ENCODE measurements around the gene CLIC3. TPM values are rescaled to one million over a fixed set of nuclear protein-coding genes. Genes with fewer than 3 reads are reported as not detected.

CLIC3 gene
- total and polyA plus RNA-seq, 5 donors from 2014 or later = 0.38 to 4.5 (median 2.2) TPM

GRCh38 chr9:137040568-137040967 lies 44.2 kb upstream of the CLIC3 start:
- H3K4me3 ChIP-seq (ENCODE audit: low read depth, low read length) = no peak overlapping the region
- H3K27me3 ChIP-seq (ENCODE audit: control insufficient read depth, insufficient read depth, low read length) = no peaks in the 10 kb centered on the region
- no peak for DNase-seq
- H3K4me1 ChIP-seq (ENCODE audit: control insufficient read depth, insufficient read depth, low read length, poor library complexity, severe bottlenecking) = peaks cover 20% of the 10 kb centered on the region
- no peaks in the 10 kb centered on the region for H3K36me3 ChIP-seq (ENCODE audit: control insufficient read depth, insufficient read depth, low read length)
- H3K27ac ChIP-seq (ENCODE audit: insufficient read depth, low read length, poor library complexity, severe bottlenecking) = no peak overlapping the region
- no peaks in the 10 kb centered on the region for H3K9me3 ChIP-seq (ENCODE audit: control insufficient read depth in 2 of 2, low read length in 2 of 2)
- ATAC-seq (ENCODE audit: low read depth in 2 of 2) = no peak
- no peak overlapping the region for H3K27ac Mint-ChIP-seq
- H3K9me3 Mint-ChIP-seq = no peaks in the 10 kb centered on the region
- H3K4me1 Mint-ChIP-seq = peaks cover 0 to 14% (median 5%) of the 10 kb centered on the region in 4 donors
- peaks cover 14% of the 10 kb centered on the region for H3K27me3 Mint-ChIP-seq
- no peaks in the 10 kb centered on the region for H3K36me3 Mint-ChIP-seq
- no peak overlapping the region for H3K4me3 Mint-ChIP-seq

- H3K36me3 Mint-ChIP-seq = no peaks in the 10 kb centered on the region
Observed at GRCh38 chr9:137039611-137040366, 43.4 kb upstream of the CLIC3 start.

GRCh38 chr9:137038916-137039315 lies 42.5 kb upstream of the CLIC3 start:
- Mint-ChIP-seq H3K27ac (no peak overlapping the region), H3K27me3 (peaks cover under 1% of the 10 kb centered on the region), H3K4me1 (peaks cover 0 to 12% (median 6%) of the 10 kb centered on the region in 4 donors), H3K4me3 (no peak overlapping the region), H3K9me3 (no peaks in the 10 kb centered on the region), H3K36me3 (no peaks in the 10 kb centered on the region)
- Histone ChIP-seq H3K9me3 (ENCODE audit: control insufficient read depth in 2 of 2, low read length in 2 of 2) (no peaks in the 10 kb centered on the region), H3K4me1 (ENCODE audit: control insufficient read depth, insufficient read depth, low read length, poor library complexity, severe bottlenecking) (peaks cover 18% of the 10 kb centered on the region), H3K27ac (ENCODE audit: insufficient read depth, low read length, poor library complexity, severe bottlenecking) (no peak overlapping the region), H3K36me3 (ENCODE audit: control insufficient read depth, insufficient read depth, low read length) (no peaks in the 10 kb centered on the region), H3K27me3 (ENCODE audit: control insufficient read depth, insufficient read depth, low read length) (no peaks in the 10 kb centered on the region), H3K4me3 (ENCODE audit: low read depth, low read length) (no peak overlapping the region)
- no peak for DNase-seq
- ATAC-seq (ENCODE audit: low read depth in 2 of 2) = no peak

More at GRCh38 chr9:137039611-137040366, 43.4 kb upstream of the CLIC3 start:
- ATAC-seq (ENCODE audit: low read depth in 2 of 2) = no peak
- Histone ChIP-seq H3K27me3 (ENCODE audit: control insufficient read depth, insufficient read depth, low read length) (no peaks in the 10 kb centered on the region), H3K4me3 (ENCODE audit: low read depth, low read length) (no peak overlapping the region), H3K36me3 (ENCODE audit: control insufficient read depth, insufficient read depth, low read length) (no peaks in the 10 kb centered on the region), H3K27ac (ENCODE audit: insufficient read depth, low read length, poor library complexity, severe bottlenecking) (no peak overlapping the region), H3K9me3 (ENCODE audit: control insufficient read depth in 2 of 2, low read length in 2 of 2) (no peaks in the 10 kb centered on the region), H3K4me1 (ENCODE audit: control insufficient read depth, insufficient read depth, low read length, poor library complexity, severe bottlenecking) (peaks cover 21% of the 10 kb centered on the region)
- Mint-ChIP-seq H3K27ac (no peak overlapping the region), H3K4me1 (peaks cover 0 to 16% (median 7%) of the 10 kb centered on the region in 4 donors), H3K4me3 (no peak overlapping the region), H3K9me3 (no peaks in the 10 kb centered on the region), H3K27me3 (peaks cover 10% of the 10 kb centered on the region)
- no peak for DNase-seq

GRCh38 chr9:137037483-137037882 lies 41.1 kb upstream of the CLIC3 start:
- DNase-seq = no peak
- no peak overlapping the region for H3K4me3 ChIP-seq (ENCODE audit: low read depth, low read length)
- Mint-ChIP-seq H3K36me3 (no peaks in the 10 kb centered on the region), H3K27me3 (no peaks in the 10 kb centered on the region), H3K4me3 (peak overlapping the region in 1 of 4 donors; percentile 69), H3K4me1 (peaks cover 0 to 24% (median 12%) of the 10 kb centered on the region in 4 donors), H3K27ac (no peak overlapping the region), H3K9me3 (no peaks in the 10 kb centered on the region)
- no peaks in the 10 kb centered on the region for H3K27me3 ChIP-seq (ENCODE audit: control insufficient read depth, insufficient read depth, low read length)
- H3K36me3 ChIP-seq (ENCODE audit: control insufficient read depth, insufficient read depth, low read length) = no peaks in the 10 kb centered on the region
- peaks cover 27% of the 10 kb centered on the region for H3K4me1 ChIP-seq (ENCODE audit: control insufficient read depth, insufficient read depth, low read length, poor library complexity, severe bottlenecking)
- no peak for ATAC-seq (ENCODE audit: low read depth in 2 of 2)
- no peak overlapping the region for H3K27ac ChIP-seq (ENCODE audit: insufficient read depth, low read length, poor library complexity, severe bottlenecking)
- H3K9me3 ChIP-seq (ENCODE audit: control insufficient read depth in 2 of 2, low read length in 2 of 2) = no peaks in the 10 kb centered on the region

GRCh38 chr9:137037035-137037434 lies 40.7 kb upstream of the CLIC3 start:
- H3K4me1 Mint-ChIP-seq = peaks cover 0 to 25% (median 13%) of the 10 kb centered on the region in 4 donors
- peaks cover 32% of the 10 kb centered on the region for H3K4me1 ChIP-seq (ENCODE audit: control insufficient read depth, insufficient read depth, low read length, poor library complexity, severe bottlenecking)
- no peak overlapping the region for H3K4me3 ChIP-seq (ENCODE audit: low read depth, low read length)
- no peaks in the 10 kb centered on the region for H3K9me3 Mint-ChIP-seq
- no peaks in the 10 kb centered on the region for H3K36me3 ChIP-seq (ENCODE audit: control insufficient read depth, insufficient read depth, low read length)
- H3K27me3 Mint-ChIP-seq = no peaks in the 10 kb centered on the region
- no peaks in the 10 kb centered on the region for H3K9me3 ChIP-seq (ENCODE audit: control insufficient read depth in 2 of 2, low read length in 2 of 2)
- no peaks in the 10 kb centered on the region for H3K27me3 ChIP-seq (ENCODE audit: control insufficient read depth, insufficient read depth, low read length)
- DNase-seq (no peak), ATAC-seq (ENCODE audit: low read depth in 2 of 2) (no peak)
- no peak overlapping the region for H3K27ac Mint-ChIP-seq
- H3K4me3 Mint-ChIP-seq = no peak overlapping the region
- no peaks in the 10 kb centered on the region for H3K36me3 Mint-ChIP-seq
- no peak overlapping the region for H3K27ac ChIP-seq (ENCODE audit: insufficient read depth, low read length, poor library complexity, severe bottlenecking)

GRCh38 chr9:137035937-137036336 lies 39.6 kb upstream of the CLIC3 start:
- ATAC-seq (ENCODE audit: low read depth in 2 of 2) (no peak), DNase-seq (no peak)
- no peak overlapping the region for H3K27ac Mint-ChIP-seq
- Histone ChIP-seq H3K27me3 (ENCODE audit: control insufficient read depth, insufficient read depth, low read length) (no peaks in the 10 kb centered on the region), H3K4me3 (ENCODE audit: low read depth, low read length) (no peak overlapping the region), H3K27ac (ENCODE audit: insufficient read depth, low read length, poor library complexity, severe bottlenecking) (no peak overlapping the region), H3K4me1 (ENCODE audit: control insufficient read depth, insufficient read depth, low read length, poor library complexity, severe bottlenecking) (peaks cover 43% of the 10 kb centered on the region), H3K36me3 (ENCODE audit: control insufficient read depth, insufficient read depth, low read length) (no peaks in the 10 kb centered on the region), H3K9me3 (ENCODE audit: control insufficient read depth in 2 of 2, low read length in 2 of 2) (no peaks in the 10 kb centered on the region)
- H3K27me3 Mint-ChIP-seq = no peaks in the 10 kb centered on the region
- H3K4me3 Mint-ChIP-seq = no peak overlapping the region
- peaks cover 0 to 31% (median 16%) of the 10 kb centered on the region in 4 donors for H3K4me1 Mint-ChIP-seq
- no peaks in the 10 kb centered on the region for H3K36me3 Mint-ChIP-seq
- no peaks in the 10 kb centered on the region for H3K9me3 Mint-ChIP-seq

GRCh38 chr9:137035507-137035834 lies 39.1 kb upstream of the CLIC3 start:
- H3K27me3 ChIP-seq (ENCODE audit: control insufficient read depth, insufficient read depth, low read length) = no peaks in the 10 kb centered on the region
- H3K9me3 ChIP-seq (ENCODE audit: control insufficient read depth in 2 of 2, low read length in 2 of 2) = no peaks in the 10 kb centered on the region
- no peaks in the 10 kb centered on the region for H3K36me3 Mint-ChIP-seq
- peaks cover 0 to 36% (median 19%) of the 10 kb centered on the region in 4 donors for H3K4me1 Mint-ChIP-seq
- peaks cover 48% of the 10 kb centered on the region for H3K4me1 ChIP-seq (ENCODE audit: control insufficient read depth, insufficient read depth, low read length, poor library complexity, severe bottlenecking)
- H3K9me3 Mint-ChIP-seq = no peaks in the 10 kb centered on the region
- no peak for DNase-seq
- ATAC-seq (ENCODE audit: low read depth in 2 of 2) = no peak
- no peaks in the 10 kb centered on the region for H3K27me3 Mint-ChIP-seq
- peak overlapping the region in 2 of 3 donors; percentile 35 to 79 for H3K27ac Mint-ChIP-seq
- no peak overlapping the region for H3K27ac ChIP-seq (ENCODE audit: insufficient read depth, low read length, poor library complexity, severe bottlenecking)
- no peaks in the 10 kb centered on the region for H3K36me3 ChIP-seq (ENCODE audit: control insufficient read depth, insufficient read depth, low read length)
- no peak overlapping the region for H3K4me3 ChIP-seq (ENCODE audit: low read depth, low read length)
- peak overlapping the region in 2 of 4 donors; percentile 91 to 94 for H3K4me3 Mint-ChIP-seq

Measured in CD4-positive, CD25-positive, alpha-beta regulatory T cell (primary cell).